ENCODE results near the gene PCNT.
"Not testable (repeated sequence)": the region's sequence is repeated elsewhere in the genome, so short reads cannot be mapped to it uniquely, and the experiment has no call there.

Gene PCNT

GRCh38 chr21:46297338-46298271, 26.4 kb upstream of the PCNT start:
- no peak for DNase-seq (ENCODE audit: low spot score)
- TF ChIP-seq CTCF (IDR thresholded peaks at IDR 0.05; ENCODE audit: extremely low read depth, missing control alignments): no peak

GRCh38 chr21:46299167-46299566, 24.8 kb upstream of the PCNT start:
- no peak for DNase-seq (ENCODE audit: low spot score)

GRCh38 chr21:46301759-46302158, 22.2 kb upstream of the PCNT start:
- no peak for TF ChIP-seq CTCF (IDR thresholded peaks at IDR 0.05; ENCODE audit: extremely low read depth, missing control alignments)
- no peak for DNase-seq (ENCODE audit: low spot score)

More at GRCh38 chr21:46299167-46299566, 24.8 kb upstream of the PCNT start:
- TF ChIP-seq CTCF (IDR thresholded peaks at IDR 0.05; ENCODE audit: extremely low read depth, missing control alignments): no peak

GRCh38 chr21:46304437-46304836, 19.5 kb upstream of the PCNT start:
- no peak for TF ChIP-seq CTCF (IDR thresholded peaks at IDR 0.05; ENCODE audit: extremely low read depth, missing control alignments)
- no peak for DNase-seq (ENCODE audit: low spot score)

- no peak for TF ChIP-seq CTCF (IDR thresholded peaks at IDR 0.05; ENCODE audit: extremely low read depth, missing control alignments)
- no peak for DNase-seq (ENCODE audit: low spot score)
Measured at GRCh38 chr21:46304955-46305354, 19.0 kb upstream of the PCNT start.

- DNase-seq (ENCODE audit: low spot score): no peak
- no peak for TF ChIP-seq CTCF (IDR thresholded peaks at IDR 0.05; ENCODE audit: extremely low read depth, missing control alignments)
Measured at GRCh38 chr21:46307625-46308024, 16.3 kb upstream of the PCNT start.

GRCh38 chr21:46308431-46308830, 15.5 kb upstream of the PCNT start:
- no peak for TF ChIP-seq CTCF (IDR thresholded peaks at IDR 0.05; ENCODE audit: extremely low read depth, missing control alignments)

GRCh38 chr21:46310260-46310659, 13.7 kb upstream of the PCNT start:
- not testable (repeated sequence) for DNase-seq (ENCODE audit: low spot score)

More at GRCh38 chr21:46308431-46308830, 15.5 kb upstream of the PCNT start:
- no peak for DNase-seq (ENCODE audit: low spot score)

Measured in GM20000 (cell line).